NCI-H2029 treated with DMSO at 0.1 percent for 48 hours (cell line): ENCODE results near the gene CDK5R1.

Source experiments
- DNase-seq: peaks from one replicate; lab custom pipeline; 2025; lab: John Stamatoyannopoulos, UW

The CDK5R1 gene

GRCh38 chr17:32493571-32493970 is 6.8 kb downstream of the CDK5R1 start:
- DNase-seq: no peak

DNA sequence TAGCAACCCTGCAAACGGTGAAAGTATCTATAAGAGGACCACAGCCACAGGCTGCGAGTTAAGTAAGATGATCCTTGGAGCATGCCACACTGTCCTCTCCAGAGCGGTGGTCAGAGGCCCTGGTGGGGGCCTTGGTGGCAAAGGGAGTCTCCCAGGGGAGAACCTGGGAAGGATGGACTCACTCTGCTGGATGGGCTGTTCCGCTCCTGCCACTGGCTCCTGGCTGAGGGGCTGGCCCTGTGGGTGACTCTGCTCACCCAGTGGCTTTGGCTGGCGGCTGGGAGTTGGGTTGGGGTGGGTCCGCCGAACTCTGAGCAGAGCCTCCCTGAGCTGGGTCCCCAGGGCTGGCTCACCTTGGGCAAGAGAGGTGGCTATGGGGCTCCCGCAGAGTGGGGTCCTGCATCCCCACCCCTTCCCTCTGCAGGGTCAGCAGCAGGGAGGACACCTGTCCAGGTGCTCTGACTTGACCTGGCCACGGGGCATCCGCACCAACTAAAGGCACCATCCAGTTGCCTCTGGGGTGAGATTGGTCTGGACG is 7.3 kb downstream of the CDK5R1 start:
- no peak for DNase-seq

DNA sequence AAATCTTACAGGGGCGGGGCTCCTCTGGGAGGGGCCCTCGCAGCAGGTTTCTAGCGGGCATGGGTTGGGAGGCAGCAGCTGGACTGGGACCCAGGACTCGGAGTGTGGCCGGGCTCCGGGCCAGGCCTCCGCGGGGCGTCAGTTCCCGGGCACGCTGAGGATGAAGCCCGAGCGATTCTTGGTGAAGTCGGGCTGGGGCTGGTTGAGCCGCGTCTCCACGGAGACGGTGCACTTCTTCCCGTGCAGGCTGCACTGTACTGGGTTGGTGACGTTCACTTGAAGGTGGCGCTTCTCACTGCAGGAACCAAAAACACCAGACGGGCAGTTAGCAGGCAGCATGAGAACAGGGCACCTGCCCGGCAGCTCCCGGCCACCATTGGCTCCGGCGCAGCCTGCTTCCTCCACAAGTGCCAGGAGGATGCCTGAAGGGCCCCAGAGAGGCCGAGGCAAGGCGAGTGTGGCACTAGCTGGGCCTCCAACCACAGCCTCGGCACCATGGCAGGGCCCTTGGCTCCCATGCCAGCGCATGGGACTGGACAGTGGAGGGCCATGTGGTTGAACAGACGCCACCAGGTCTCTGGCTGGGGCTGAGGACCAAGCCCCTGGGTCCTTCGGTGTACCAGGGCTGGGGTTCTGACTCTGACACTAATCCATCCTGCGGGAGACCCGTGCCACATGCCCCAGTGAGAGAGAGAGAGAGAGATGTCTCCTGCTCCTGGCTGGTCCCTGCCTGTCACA is 8.0 kb downstream of the CDK5R1 start:
- DNase-seq: no peak

DNA sequence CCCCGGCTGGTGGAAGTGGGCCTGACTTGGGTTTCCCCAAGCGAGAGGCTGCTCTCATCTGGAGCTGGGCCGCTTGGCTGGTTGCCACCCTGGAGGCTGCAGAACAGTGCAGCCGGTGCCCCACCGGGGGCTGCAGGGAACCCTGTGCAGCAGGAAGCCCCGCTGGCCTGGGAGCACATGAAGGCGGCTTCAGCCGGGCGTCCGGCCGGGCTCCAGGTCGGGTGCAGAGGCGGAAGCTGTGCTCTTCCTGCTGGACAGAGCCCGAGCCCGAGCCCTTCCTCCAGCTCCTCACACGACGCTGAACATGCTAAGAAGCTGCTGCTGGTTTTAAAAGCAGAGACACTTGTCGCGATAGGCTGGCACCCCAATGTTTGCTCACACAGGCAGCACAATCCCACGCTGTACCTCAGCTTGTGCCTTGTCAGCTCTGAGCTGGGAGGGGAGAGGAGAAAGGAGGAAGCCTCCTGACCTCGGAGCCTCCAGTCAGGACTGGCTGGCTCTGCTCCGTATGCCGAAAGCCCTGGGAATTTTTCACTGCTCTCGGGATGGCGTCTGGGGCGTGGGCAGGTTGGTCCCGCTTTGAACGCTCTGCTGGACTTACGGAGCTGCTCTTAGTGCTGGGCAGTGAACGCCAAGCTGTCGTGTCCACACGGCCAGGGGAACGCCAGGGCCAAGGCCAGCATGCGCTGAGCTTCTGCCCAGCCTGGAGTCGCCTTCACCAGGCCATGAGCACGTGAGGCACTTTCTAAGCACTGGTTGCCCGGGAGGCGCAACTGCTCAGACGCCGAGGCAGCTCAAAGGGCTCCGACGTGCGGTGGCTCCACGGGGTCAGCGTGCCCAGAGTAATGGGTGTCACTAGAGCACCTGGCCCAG is 8.8 kb downstream of the CDK5R1 start:
- DNase-seq: no peak

- no peak for DNase-seq
These were observed 9.7 kb downstream of the CDK5R1 start for GRCh38 chr17:32496395-32497073.

DNA sequence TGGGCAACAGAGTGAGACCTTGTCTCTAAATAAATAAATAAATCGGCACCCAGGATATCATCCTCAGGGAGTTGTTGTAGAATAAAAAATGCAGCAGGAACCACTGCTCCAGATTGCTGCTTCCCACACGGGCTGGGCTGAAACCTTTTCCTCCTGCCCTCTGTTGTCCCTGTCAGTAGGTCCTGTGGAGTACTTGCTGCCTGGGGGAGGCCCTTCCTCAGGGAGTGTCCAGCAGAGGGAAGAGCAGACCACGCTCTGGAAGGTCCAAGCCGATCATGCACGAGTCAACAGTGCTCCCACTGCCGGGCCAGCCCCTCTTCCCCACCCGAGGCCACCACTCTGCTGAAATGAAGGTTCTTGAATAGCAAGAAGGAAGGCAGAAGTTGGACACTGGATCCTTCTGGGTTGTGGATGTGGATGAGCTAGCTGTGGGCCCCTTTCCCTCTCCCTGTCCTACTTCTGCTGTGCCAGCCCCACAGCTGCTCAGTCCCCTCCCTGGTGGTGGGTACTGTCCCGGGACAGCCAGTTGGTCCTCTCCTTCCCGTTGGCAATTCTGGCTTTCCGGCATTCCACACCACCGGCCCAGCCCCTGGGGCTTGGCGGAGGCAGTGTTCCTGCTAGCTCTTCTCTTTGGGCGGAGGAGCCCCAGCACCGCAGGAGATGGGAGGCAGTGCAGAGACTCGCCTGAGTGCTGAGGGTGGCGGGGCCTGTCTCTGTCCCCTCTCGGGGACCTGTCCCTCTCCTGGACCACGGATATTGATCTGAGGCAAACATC is 10.8 kb downstream of the CDK5R1 start:
- no peak for DNase-seq

DNA sequence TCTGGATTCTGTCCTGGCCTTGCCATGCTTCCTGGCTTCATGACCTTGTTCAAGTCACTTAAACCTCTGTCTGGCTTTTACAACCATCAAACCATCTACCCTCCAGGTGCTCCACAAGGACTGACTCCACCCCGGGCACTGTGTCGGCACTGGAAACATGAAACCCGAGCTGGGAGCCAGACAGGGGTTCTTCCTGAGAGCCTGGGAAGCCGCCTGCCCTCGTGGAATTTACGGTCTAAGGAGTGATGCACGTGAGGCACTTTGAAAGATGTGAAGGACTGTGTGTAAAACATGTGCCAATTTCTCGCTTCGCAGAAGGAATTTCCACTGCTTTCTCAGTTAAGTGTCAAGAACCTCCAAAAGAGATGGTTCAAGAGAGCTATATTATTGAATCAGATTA is 11.6 kb downstream of the CDK5R1 start:
- peak; percentile 72 for DNase-seq

GRCh38 chr17:32502013-32502412 is 15.2 kb downstream of the CDK5R1 start:
- DNase-seq: no peak

DNA sequence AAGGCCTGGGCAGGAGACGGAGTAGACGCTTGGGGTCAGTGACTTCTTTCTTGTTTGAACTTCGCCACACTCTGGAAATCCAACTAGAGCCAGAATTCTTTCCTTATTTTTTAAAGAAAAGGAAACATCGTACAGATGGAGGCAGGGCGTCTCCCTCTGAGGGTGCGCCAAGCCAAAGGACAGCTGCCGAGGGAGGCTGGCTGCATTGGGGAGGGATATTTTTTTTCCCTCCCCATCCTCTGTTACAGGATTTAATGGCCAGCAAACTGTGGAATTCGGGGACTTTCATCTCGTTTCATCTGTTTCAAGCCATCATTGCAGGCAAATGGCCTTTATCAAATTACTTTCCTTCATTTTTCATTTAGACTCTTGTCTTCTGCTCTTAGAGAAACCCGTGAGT is 15.9 kb downstream of the CDK5R1 start:
- no peak for DNase-seq

- DNase-seq: no peak
These were observed 16.7 kb downstream of the CDK5R1 start for GRCh38 chr17:32503251-32504165.

DNA sequence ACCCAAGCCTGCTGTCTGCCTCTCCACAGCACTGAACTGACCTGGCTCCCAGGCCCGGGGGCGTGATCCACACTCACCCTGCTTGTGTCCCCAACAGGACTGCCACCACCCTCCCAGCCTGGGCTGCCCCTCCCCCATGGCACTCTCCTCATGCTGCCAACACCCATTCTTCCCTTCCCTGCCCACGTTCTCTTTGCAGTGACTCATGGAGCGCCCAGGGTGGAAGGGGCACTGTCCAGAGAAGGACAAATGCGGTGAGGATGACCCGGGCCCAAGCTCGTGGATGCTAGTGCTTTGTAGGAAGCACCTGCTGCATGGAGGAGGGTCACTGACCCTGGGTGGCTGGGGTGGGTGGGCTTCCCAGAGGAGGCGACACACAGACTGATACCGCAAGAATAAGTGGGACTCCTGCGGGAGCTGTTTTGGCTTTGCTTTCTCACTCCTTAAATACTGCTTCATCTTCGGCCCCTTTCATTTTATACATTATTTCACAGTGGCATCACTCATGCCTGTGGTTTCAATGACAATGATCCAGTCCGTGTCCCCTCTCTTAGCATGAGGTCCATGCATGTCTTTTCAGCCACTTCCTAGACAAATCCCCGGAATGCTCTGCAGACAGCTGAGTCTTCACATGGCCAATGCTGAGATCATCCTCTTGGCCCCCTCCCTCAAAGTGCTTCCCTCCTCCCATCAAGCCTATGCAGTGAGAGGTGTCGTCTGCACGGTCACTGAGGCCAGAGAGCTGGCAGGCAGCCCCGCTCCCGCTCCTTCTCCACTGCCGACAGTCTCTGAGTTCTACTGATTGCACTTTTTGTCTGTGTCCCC is 17.6 kb downstream of the CDK5R1 start:
- no peak for DNase-seq

- DNase-seq: no peak
These were observed 22.1 kb downstream of the CDK5R1 start for GRCh38 chr17:32508926-32509325.

DNA sequence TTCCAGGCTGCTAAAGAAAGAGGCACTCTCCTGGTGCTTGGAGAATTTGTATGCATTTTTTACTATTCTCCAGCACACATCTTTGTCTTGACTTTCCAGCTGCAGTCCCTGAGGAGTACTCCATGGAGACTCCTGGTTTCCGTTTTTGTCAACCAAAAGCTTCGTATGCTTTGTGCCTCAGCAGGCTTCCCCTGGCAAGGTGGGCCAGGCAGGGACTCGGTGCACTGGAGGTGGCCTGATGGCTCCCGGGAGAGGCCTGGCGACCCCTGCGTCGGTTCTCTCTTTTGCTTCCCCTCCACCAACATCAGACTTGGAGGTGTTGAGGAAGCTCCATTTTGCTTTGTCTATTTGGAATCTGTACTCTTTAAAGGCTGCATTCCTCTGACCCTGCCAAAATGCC is 23.7 kb downstream of the CDK5R1 start:
- DNase-seq: no peak

DNA sequence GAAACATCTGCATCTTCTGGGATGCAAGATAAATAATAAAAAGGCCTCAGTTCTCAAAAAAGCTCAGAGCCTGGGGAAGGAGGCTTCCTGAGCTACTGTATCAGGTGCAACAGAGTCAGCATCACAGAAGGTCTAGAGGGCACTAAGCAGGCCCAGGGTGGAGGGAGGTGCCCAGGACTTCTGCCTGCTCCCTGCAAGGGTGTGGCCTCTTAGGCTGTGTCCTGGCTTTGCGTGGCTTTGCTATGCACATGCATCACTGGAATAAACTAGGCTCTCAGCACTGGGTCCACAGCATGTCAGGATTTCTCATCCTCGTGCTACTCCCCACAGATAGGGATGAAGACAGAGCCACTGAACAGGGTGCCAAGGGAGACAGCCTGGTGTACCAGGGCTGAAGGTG is 25.5 kb downstream of the CDK5R1 start:
- DNase-seq: no peak

- no peak for DNase-seq
These were observed 26.8 kb downstream of the CDK5R1 start for GRCh38 chr17:32513579-32513978.

DNA sequence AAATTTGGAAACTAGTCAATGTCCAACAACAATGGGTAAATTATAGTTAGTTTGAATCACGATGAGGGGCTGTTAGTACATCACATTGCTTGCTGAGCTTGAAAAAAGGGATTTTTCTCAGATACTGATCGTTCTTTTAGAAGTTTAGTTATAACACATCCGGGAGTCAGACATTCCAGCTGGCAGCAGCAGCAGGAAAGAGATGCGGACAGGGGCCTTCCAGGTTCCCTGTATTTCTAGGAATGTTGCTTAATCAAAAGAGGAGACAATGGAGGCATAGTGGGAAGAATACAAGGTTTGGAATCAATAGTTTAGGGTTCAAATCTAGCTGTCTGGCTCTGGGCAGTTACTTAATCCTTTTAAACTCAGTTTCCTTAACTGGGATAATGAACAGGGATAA is 27.8 kb downstream of the CDK5R1 start:
- no peak for DNase-seq

DNA sequence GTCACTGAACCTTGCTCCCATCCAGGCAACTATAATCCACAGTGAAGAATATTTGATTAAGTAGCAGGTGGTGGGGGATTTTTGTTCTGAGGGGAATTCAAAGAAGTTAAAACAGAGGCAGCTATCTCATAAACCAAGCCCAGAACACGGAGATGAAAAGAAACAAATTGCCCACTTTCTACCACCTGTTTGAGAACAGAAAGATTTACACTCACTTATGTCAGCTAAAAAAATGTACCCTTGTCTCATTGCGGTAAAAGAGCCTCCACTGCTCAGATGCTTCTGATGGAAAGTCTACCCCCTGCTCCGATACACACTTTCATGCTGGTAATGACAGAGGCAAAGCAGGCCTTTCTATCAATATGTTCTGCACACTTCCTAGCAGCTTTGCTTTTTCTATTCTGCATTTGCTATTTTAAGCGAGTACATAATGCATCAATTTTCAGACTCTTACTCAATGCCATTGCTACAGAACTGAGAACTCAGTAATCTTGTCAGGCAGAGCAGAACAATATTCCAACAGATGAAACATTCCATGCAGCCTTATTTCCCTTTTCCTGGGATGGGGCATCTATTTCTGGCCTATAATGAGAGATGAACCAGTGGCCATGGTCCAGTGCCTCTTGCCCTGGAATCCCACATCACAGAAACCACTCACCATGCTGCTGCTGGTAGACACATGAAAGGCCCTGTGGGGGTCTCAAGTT is 29.0 kb downstream of the CDK5R1 start:
- DNase-seq: no peak

DNA sequence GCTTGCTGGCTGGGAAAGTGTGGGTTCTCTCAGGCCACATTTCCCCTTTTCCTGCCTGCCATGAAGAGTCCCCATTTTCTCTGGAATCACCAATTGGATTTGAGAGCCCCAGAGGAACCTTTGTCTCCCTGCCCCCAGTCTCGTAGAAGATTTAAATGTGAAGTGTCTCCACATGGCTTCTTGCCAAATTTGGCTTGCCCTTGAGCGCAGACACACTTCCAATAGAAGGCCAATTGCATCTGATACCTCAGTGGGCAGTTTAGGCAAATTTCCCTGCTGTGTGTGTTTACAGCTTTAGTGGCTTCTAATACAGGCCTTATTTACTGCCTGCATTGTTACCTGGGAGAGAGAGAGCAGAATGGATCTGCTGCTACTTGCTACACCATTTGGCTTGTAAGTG is 29.7 kb downstream of the CDK5R1 start:
- no peak for DNase-seq
